Fibroblast of lung (primary cell): ENCODE results near the gene ARHGEF16. TPM values are rescaled to one million over a fixed set of nuclear protein-coding genes. Genes with fewer than 3 reads are reported as not detected.

Source experiments
- DNase-seq, 2 donors: peaks; one replicate each; pipeline versions ENCODE4 v3.0.0 to v3.0.0-alpha.2; 2010; ENCODE audit warnings: low read depth in 2 of 2
- H2AFZ ChIP-seq: 2 replicates; pipeline ENCODE4 v1.5.1; 2012; ENCODE audit warnings: low read length, control low read depth, inconsistent platforms
- H3K27ac ChIP-seq: 2 replicates; pipeline ENCODE4 v1.5.1; 2011; ENCODE audit warnings: low read length, control low read depth; ENCODE audit not compliant: insufficient read depth
- H3K27me3 ChIP-seq: 2 replicates; pipeline ENCODE4 v1.5.1; 2011; ENCODE audit warnings: mild to moderate bottlenecking, low read length; ENCODE audit not compliant: control insufficient read depth, insufficient read depth
- H3K36me3 ChIP-seq: 2 replicates; pipeline ENCODE4 v1.5.1; 2011; ENCODE audit warnings: low read length; ENCODE audit not compliant: control insufficient read depth, insufficient read depth
- H3K4me1 ChIP-seq: 2 replicates; pipeline ENCODE4 v1.5.1; 2011; ENCODE audit warnings: low read length; ENCODE audit not compliant: control insufficient read depth, insufficient read depth; ENCODE audit errors: extremely low read depth
- H3K4me2 ChIP-seq: 2 replicates; pipeline ENCODE4 v1.5.1; 2011; ENCODE audit warnings: low read length, control low read depth; ENCODE audit not compliant: insufficient read depth; ENCODE audit errors: extremely low read depth
- H3K4me3 ChIP-seq, 4 experiments: fragments of 200-600 bp in 1 of 4; sonication (generic) in 1 of 4; replicated peaks in 1 of 4; 2 replicates each; pipeline ENCODE4 v1.5.1; 2011 to 2016; ENCODE audit warnings: low read length in 4 of 4, low read depth in 3 of 4, mild to moderate bottlenecking in 3 of 4, control low read depth in 2 of 4, inconsistent platforms in 1 of 4, mixed read lengths in 1 of 4; ENCODE audit not compliant: insufficient read depth in 1 of 4; ENCODE audit errors: control extremely low read depth in 1 of 4
- H3K79me2 ChIP-seq: 2 replicates; pipeline ENCODE4 v1.5.1; 2012; ENCODE audit warnings: mild to moderate bottlenecking, low read length, inconsistent platforms; ENCODE audit not compliant: control insufficient read depth, insufficient read depth
- H3K9ac ChIP-seq: 2 replicates; pipeline ENCODE4 v1.5.1; 2011; ENCODE audit warnings: mild to moderate bottlenecking, low read length, control low read depth; ENCODE audit not compliant: insufficient read depth
- H3K9me3 ChIP-seq: 2 replicates; pipeline ENCODE4 v1.5.1; 2012; ENCODE audit warnings: low read depth, low read length; ENCODE audit not compliant: control insufficient read depth, insufficient read depth
- H4K20me1 ChIP-seq: 2 replicates; pipeline ENCODE4 v1.5.1; 2011; ENCODE audit warnings: low read length; ENCODE audit not compliant: control insufficient read depth, insufficient read depth; ENCODE audit errors: extremely low read depth
- EZH2 ChIP-seq: IDR thresholded peaks from 2 replicates; pipeline ENCODE4 v1.5.1; 2012; ENCODE audit warnings: low read length, control low read depth, mild to moderate bottlenecking; ENCODE audit errors: missing control alignments
- polyA plus RNA-seq, 2 donors: library from polyadenylated mRNA; depleted of rRNA in 1 of 2; stranded (reverse) in 1 of 2; unstranded in 1 of 2; fragments of >200 nt; gene quantifications; 2 replicates each; pipeline ENCODE4 v1.2.1, GENCODE V29; 2011 to 2012; ENCODE audit warnings: missing spikeins in 1 of 2
- total RNA-seq: library from RNA; depleted of rRNA; stranded (reverse); fragments of >200 nt; gene quantifications from 2 replicates; pipeline ENCODE4 v1.2.1, GENCODE V29; 2014
- TF ChIP-seq, protein P1 (sequence below), 2 donors: IDR thresholded peaks in 1 of 2; conservative IDR thresholded peaks in 1 of 2; 1 replicate in 1 of 2; 2 replicates in 1 of 2; pipeline ENCODE4 v1.5.1; 2011 to 2012; ENCODE audit warnings: low read length in 2 of 2, control low read depth in 1 of 2, inconsistent platforms in 1 of 2, low read depth in 1 of 2, mild to moderate bottlenecking in 1 of 2

The ARHGEF16 gene
- total and polyA plus RNA-seq, 2 donors (not counting 1 experiment from before 2014, with no cell fraction given) = 0.02 to 0.17 TPM

DNA sequence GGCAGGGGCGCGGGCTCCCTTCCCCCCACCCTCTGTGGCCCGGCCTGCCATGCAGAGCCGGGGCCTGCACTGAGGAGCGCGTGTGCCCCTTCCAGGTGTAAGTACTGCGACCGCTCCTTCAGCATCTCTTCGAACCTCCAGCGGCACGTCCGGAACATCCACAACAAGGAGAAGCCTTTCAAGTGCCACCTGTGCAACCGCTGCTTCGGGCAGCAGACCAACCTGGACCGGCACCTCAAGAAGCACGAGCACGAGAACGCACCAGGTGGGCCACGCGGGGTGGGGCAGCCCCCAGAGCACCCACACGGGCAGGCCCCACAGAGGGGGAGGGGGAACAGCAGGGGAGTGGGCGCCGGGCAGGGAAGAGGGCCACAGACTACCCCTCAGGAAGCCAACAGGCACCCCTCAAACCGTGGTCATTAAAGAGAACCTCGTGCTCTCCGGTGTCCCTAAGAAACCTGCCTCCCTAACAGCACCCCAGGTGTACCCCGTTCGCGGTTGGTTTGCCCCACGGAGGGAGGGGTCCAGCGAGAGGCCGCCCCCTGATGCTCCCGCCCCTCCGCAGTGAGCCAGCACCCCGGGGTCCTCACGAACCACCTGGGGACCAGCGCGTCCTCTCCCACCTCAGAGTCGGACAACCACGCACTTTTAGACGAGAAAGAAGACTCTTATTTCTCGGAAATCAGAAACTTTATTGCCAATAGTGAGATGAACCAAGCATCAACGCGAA is 28.8 kb upstream of the ARHGEF16 start:
- H3K9me3 ChIP-seq = no peaks in the 10 kb centered on the region
- H3K4me2 ChIP-seq = no peak overlapping the region
- no peak for DNase-seq
- no peak overlapping the region for H2AFZ ChIP-seq
- no peak overlapping the region for H3K9ac ChIP-seq
- H4K20me1 ChIP-seq = no peaks in the 10 kb centered on the region
- no peak overlapping the region for H3K4me3 ChIP-seq
- no peaks in the 10 kb centered on the region for H3K79me2 ChIP-seq
- no peaks in the 10 kb centered on the region for H3K27me3 ChIP-seq
- H3K36me3 ChIP-seq = no peaks in the 10 kb centered on the region
- no peaks in the 10 kb centered on the region for H3K4me1 ChIP-seq
- no peak for TF ChIP-seq EZH2
- TF ChIP-seq, protein P1, sequence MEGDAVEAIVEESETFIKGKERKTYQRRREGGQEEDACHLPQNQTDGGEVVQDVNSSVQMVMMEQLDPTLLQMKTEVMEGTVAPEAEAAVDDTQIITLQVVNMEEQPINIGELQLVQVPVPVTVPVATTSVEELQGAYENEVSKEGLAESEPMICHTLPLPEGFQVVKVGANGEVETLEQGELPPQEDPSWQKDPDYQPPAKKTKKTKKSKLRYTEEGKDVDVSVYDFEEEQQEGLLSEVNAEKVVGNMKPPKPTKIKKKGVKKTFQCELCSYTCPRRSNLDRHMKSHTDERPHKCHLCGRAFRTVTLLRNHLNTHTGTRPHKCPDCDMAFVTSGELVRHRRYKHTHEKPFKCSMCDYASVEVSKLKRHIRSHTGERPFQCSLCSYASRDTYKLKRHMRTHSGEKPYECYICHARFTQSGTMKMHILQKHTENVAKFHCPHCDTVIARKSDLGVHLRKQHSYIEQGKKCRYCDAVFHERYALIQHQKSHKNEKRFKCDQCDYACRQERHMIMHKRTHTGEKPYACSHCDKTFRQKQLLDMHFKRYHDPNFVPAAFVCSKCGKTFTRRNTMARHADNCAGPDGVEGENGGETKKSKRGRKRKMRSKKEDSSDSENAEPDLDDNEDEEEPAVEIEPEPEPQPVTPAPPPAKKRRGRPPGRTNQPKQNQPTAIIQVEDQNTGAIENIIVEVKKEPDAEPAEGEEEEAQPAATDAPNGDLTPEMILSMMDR (conservative IDR thresholded peaks at IDR 0.05 in 1 of 2, IDR thresholded peaks at IDR 0.05 in 1 of 2; ENCODE audit: low read depth in 1 of 2, low read length in 2 of 2) = no peak
- H3K27ac ChIP-seq = no peak overlapping the region

DNA sequence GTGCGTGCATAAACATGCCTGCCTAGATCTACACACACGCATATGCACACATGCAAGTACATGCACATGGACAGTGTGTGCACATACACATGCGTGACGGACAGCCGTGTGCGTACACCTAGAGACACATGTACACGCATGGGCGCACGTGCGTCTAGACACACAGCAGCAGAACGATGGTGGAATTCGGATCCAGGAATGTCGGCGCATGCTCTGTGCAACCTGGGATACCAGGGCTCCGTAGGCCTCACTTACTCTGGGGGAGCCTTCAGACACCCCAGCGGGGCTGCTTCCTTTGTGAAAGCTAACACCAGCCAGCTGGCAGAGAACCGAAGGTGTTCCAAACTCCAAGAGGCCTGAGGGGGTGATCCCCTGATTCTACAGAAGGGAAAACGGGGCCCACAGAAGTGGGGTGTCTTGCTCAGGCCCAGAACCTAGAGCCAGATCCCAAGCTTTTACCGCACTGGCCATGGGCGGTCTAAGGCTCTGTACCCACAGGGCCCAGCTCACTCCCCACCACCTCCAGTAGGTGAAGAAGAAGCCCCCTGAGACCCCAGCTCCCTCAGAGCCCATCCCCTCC is 27.4 kb upstream of the ARHGEF16 start:
- Histone ChIP-seq H3K4me2 (no peak overlapping the region), H3K27me3 (no peaks in the 10 kb centered on the region), H3K79me2 (no peaks in the 10 kb centered on the region), H3K9me3 (no peaks in the 10 kb centered on the region), H2AFZ (no peak overlapping the region), H3K9ac (no peak overlapping the region), H4K20me1 (no peaks in the 10 kb centered on the region), H3K4me1 (no peaks in the 10 kb centered on the region), H3K27ac (no peak overlapping the region), H3K36me3 (no peaks in the 10 kb centered on the region), H3K4me3 (no peak overlapping the region)
- DNase-seq = no peak
- TF ChIP-seq, protein P1 (conservative IDR thresholded peaks at IDR 0.05 in 1 of 2, IDR thresholded peaks at IDR 0.05 in 1 of 2; ENCODE audit: low read depth in 1 of 2, low read length in 2 of 2) = no peak
- no peak for TF ChIP-seq EZH2

DNA sequence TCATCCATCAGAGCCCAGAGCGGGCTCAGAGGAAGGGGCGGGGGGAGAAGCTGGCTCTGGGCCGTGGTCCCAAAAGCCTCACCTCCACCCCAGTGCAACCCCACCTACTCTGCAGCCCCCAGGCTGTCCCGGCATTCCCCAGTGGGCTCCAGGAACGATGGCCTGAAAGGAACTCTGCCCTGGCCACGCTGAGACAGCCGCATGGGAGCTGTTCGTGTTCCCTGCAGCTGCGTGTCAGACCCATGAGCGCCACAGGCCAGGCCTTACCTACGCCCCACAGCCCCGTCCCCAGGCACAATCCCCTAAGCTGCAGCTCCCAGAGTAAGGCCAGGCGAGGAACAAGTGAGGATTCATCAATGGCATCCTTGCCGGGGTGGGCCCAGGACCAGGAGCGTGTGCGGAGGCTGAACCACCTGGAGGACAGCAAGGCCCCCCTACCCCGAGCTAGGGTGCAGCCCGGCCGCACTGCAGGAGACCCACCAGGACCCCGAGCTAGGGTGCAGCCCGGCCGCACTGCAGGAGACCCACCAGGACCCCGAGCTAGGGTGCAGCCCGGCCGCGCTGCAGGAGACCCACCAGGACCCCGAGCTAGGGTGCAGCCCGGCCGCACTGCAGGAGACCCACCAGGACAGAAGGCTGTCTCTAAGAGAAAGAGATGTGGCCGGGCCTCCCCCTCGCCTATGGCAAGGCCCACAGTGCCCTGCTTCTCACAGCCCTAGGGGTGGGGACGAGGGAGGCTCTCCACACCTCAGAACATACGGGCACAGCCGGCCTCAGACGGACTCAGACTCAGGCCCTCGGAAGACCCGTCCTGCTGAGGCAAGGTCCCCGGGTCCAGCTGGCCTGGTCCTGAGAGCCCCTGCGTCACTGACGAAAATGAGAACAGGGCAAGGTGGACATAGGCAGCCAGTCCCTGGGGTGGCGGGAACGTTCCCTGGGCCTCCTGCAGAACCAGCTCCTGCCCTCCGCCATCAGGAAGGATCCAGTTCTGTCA is 26.5 kb upstream of the ARHGEF16 start:
- no peak overlapping the region for H3K4me3 ChIP-seq
- H3K27me3 ChIP-seq = no peaks in the 10 kb centered on the region
- H3K9ac ChIP-seq = no peak overlapping the region
- H3K9me3 ChIP-seq = no peaks in the 10 kb centered on the region
- H3K4me2 ChIP-seq = no peak overlapping the region
- no peaks in the 10 kb centered on the region for H3K36me3 ChIP-seq
- no peaks in the 10 kb centered on the region for H4K20me1 ChIP-seq
- H3K79me2 ChIP-seq = no peaks in the 10 kb centered on the region
- no peak for DNase-seq
- H2AFZ ChIP-seq = no peak overlapping the region
- TF ChIP-seq, protein P1 (conservative IDR thresholded peaks at IDR 0.05 in 1 of 2, IDR thresholded peaks at IDR 0.05 in 1 of 2; ENCODE audit: low read depth in 1 of 2, low read length in 2 of 2) = no peak
- TF ChIP-seq EZH2 = no peak
- H3K4me1 ChIP-seq = no peaks in the 10 kb centered on the region
- H3K27ac ChIP-seq = no peak overlapping the region
